KMS-11 (cell line): ENCODE data around the gene GID4.

Experiments used
- H2AFZ ChIP-seq: fragments of 200-600 bp; sonication (generic); 2 replicates; pipeline ENCODE4 v1.6.1; 2016; ENCODE audit warnings: antibody characterized with exemption, mixed run types, low read depth
- H3K27ac ChIP-seq: fragments of 200-600 bp; sonication (generic); 2 replicates; pipeline ENCODE4 v1.6.1; 2016; ENCODE audit warnings: mild to moderate bottlenecking, mixed run types
- H3K27me3 ChIP-seq: fragments of 200-600 bp; sonication (generic); 2 replicates; pipeline ENCODE4 v1.6.1; 2017; ENCODE audit warnings: mild to moderate bottlenecking, low read depth, mixed run types, moderate library complexity; ENCODE audit not compliant: insufficient read depth
- H3K36me3 ChIP-seq: fragments of 200-600 bp; sonication (generic); 2 replicates; pipeline ENCODE4 v1.6.1; 2017; ENCODE audit warnings: mild to moderate bottlenecking, mixed run types; ENCODE audit not compliant: insufficient read depth
- H3K4me1 ChIP-seq: fragments of 200-600 bp; sonication (generic); 2 replicates; pipeline ENCODE4 v1.6.1; 2016; ENCODE audit warnings: mild to moderate bottlenecking, low read depth, mixed run types; ENCODE audit not compliant: poor library complexity, severe bottlenecking
- H3K4me2 ChIP-seq: fragments of 200-600 bp; sonication (generic); 2 replicates; pipeline ENCODE4 v1.7.0; 2016; ENCODE audit warnings: mild to moderate bottlenecking, mixed run types
- H3K4me3 ChIP-seq: fragments of 200-600 bp; sonication (generic); IDR thresholded peaks from 2 replicates; pipeline ENCODE4 v1.6.1; 2017; ENCODE audit warnings: low read depth, low read length, mixed read lengths; ENCODE audit not compliant: insufficient read depth
- H3K79me2 ChIP-seq: fragments of 200-600 bp; sonication (generic); 2 replicates; pipeline ENCODE4 v1.6.1; 2016; ENCODE audit warnings: low read depth, mixed run types; ENCODE audit not compliant: insufficient read depth
- H3K9ac ChIP-seq: fragments of 200-600 bp; sonication (generic); 2 replicates; pipeline ENCODE4 v1.6.1; 2016; ENCODE audit warnings: mild to moderate bottlenecking, mixed run types
- H4K20me1 ChIP-seq: fragments of 200-600 bp; sonication (generic); 2 replicates; pipeline ENCODE4 v1.6.1; 2016; ENCODE audit warnings: mild to moderate bottlenecking, mixed run types; ENCODE audit not compliant: insufficient read depth
- CTCF ChIP-seq: fragments of 200-600 bp; sonication (generic); conservative IDR thresholded peaks from 2 replicates; pipeline ENCODE4 v1.6.1; 2017; ENCODE audit warnings: low read depth, mild to moderate bottlenecking, antibody characterized with exemption, low read length, moderate library complexity, mixed read lengths

Gene GID4

GRCh38 chr17:18064053-18064452 lies 24.8 kb downstream of the GID4 start:
- no peaks in the 10 kb centered on the region for H3K36me3 ChIP-seq
- no peaks in the 10 kb centered on the region for H3K79me2 ChIP-seq
- H4K20me1 ChIP-seq, result no peaks in the 10 kb centered on the region
- no peak overlapping the region for H2AFZ ChIP-seq
- no peaks in the 10 kb centered on the region for H3K27me3 ChIP-seq
- no peak overlapping the region for H3K27ac ChIP-seq
- H3K4me2 ChIP-seq, result no peak overlapping the region
- no peaks in the 10 kb centered on the region for H3K4me1 ChIP-seq
- H3K4me3 ChIP-seq, result no peak overlapping the region
- TF ChIP-seq CTCF, result no peak
- no peak overlapping the region for H3K9ac ChIP-seq

GRCh38 chr17:18065546-18065945 lies 26.3 kb downstream of the GID4 start:
- H3K27ac ChIP-seq, result no peak overlapping the region
- no peaks in the 10 kb centered on the region for H4K20me1 ChIP-seq
- no peaks in the 10 kb centered on the region for H3K27me3 ChIP-seq
- no peak overlapping the region for H3K4me3 ChIP-seq
- H3K79me2 ChIP-seq, result no peaks in the 10 kb centered on the region
- no peak overlapping the region for H2AFZ ChIP-seq
- H3K9ac ChIP-seq, result no peak overlapping the region
- H3K4me1 ChIP-seq, result no peaks in the 10 kb centered on the region
- H3K4me2 ChIP-seq, result no peak overlapping the region
- H3K36me3 ChIP-seq, result no peaks in the 10 kb centered on the region
- TF ChIP-seq CTCF, result no peak

GRCh38 chr17:18066866-18067265 lies 27.7 kb downstream of the GID4 start:
- Histone ChIP-seq H2AFZ (no peak overlapping the region), H3K79me2 (no peaks in the 10 kb centered on the region), H3K4me2 (no peak overlapping the region), H3K4me1 (no peaks in the 10 kb centered on the region), H4K20me1 (no peaks in the 10 kb centered on the region), H3K4me3 (no peak overlapping the region), H3K27me3 (no peaks in the 10 kb centered on the region), H3K36me3 (no peaks in the 10 kb centered on the region), H3K27ac (no peak overlapping the region), H3K9ac (no peak overlapping the region)
- no peak for TF ChIP-seq CTCF

GRCh38 chr17:18069101-18069500 lies 29.9 kb downstream of the GID4 start:
- no peaks in the 10 kb centered on the region for H3K79me2 ChIP-seq
- no peaks in the 10 kb centered on the region for H4K20me1 ChIP-seq
- H3K27ac ChIP-seq, result no peak overlapping the region
- H3K27me3 ChIP-seq, result no peaks in the 10 kb centered on the region
- no peak overlapping the region for H3K9ac ChIP-seq
- H3K36me3 ChIP-seq, result no peaks in the 10 kb centered on the region
- H3K4me3 ChIP-seq, result no peak overlapping the region
- H2AFZ ChIP-seq, result no peak overlapping the region
- no peak overlapping the region for H3K4me2 ChIP-seq
- TF ChIP-seq CTCF, result no peak
- no peaks in the 10 kb centered on the region for H3K4me1 ChIP-seq
